HG02642 (cell line): Measurements from ENCODE around the gene TMEM51.

ENCODE experiments used
- ATAC-seq: cut with Tn5 transposase; IDR thresholded peaks from one replicate; pipeline ENCODE4 v1.9.1; 2021; ENCODE audit warnings: mild to moderate bottlenecking; ENCODE audit not compliant: unreplicated experiment, poor library complexity

Gene TMEM51

GRCh38 chr1:15261155-15262002 is 107.8 kb downstream of the TMEM51 start:
- no peak for ATAC-seq

GRCh38 chr1:15262003-15262377 is 108.4 kb downstream of the TMEM51 start:
- no peak for ATAC-seq

- no peak for ATAC-seq
Observed at GRCh38 chr1:15262706-15263105, 109.2 kb downstream of the TMEM51 start.

- no peak for ATAC-seq
Observed at GRCh38 chr1:15264769-15265168, 111.2 kb downstream of the TMEM51 start.
